Fibroblast of skin of scalp (primary cell): ENCODE measurements around the gene HERC4.
A peak's percentile ranks its signal among the peaks of the same experiment; 100 is the strongest.
"Not testable (repeated sequence)": the region's sequence is repeated elsewhere in the genome, so short reads cannot be mapped to it uniquely, and the experiment has no call there.

Source experiments
- DNase-seq: peaks from one replicate; pipeline ENCODE4 v3.0.0-alpha.2; 2013

Gene HERC4

GRCh38 chr10:67943917-67944316 is 131.2 kb downstream of the HERC4 start:
- no peak for DNase-seq

GRCh38 chr10:67936416-67936815 is 138.7 kb downstream of the HERC4 start:
- peak; percentile 43 for DNase-seq

GRCh38 chr10:67935223-67935622 is 139.9 kb downstream of the HERC4 start:
- DNase-seq = no peak

DNA sequence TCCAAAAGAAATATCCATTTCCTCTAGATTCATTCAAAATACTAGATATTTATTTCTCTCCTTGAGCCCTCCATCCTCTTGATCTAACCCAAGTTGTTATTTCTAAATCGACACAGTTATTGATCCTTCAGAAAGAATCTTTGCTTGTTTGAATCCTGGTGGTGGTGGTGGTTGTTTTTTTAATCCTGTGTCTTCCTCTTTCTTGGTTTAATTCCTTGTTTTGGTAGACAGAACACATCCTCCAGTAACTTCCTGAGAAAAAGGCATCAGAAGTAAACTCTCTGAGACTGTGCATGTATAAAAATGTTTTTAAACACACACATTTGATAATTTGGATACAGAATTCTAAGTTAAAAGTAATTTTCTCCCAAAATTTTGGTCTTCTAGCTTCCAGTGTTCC is 140.7 kb downstream of the HERC4 start:
- DNase-seq = no peak

- no peak for DNase-seq
Measured at GRCh38 chr10:67933199-67933598, 141.9 kb downstream of the HERC4 start.

GRCh38 chr10:67926951-67927350 is 148.1 kb downstream of the HERC4 start:
- peak; percentile 75 for DNase-seq

GRCh38 chr10:67925449-67926005 is 149.6 kb downstream of the HERC4 start:
- peak; percentile 85 for DNase-seq

GRCh38 chr10:67924136-67924535 is 150.9 kb downstream of the HERC4 start:
- DNase-seq = no peak

- DNase-seq = peak; percentile 10
Measured at GRCh38 chr10:67923551-67923950, 151.5 kb downstream of the HERC4 start.

DNA sequence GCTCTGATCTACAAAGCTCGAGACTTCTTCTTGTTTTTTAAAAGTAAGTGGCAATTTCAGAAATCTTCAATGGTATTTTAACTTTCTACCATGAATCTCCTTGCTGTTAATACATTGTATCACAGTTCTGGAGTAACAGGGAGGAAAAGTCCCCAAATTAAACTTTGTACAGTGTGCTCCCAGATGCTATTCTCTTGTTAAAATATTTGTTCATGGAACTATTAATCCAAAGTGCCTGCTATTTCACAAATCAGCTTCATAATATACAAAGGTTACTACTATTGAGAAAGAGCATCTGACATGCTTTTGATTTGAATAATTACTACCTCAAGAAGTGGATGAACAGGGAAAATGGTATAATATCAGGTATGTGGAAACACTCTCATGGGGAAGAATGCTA is 154.0 kb downstream of the HERC4 start:
- no peak for DNase-seq

DNA sequence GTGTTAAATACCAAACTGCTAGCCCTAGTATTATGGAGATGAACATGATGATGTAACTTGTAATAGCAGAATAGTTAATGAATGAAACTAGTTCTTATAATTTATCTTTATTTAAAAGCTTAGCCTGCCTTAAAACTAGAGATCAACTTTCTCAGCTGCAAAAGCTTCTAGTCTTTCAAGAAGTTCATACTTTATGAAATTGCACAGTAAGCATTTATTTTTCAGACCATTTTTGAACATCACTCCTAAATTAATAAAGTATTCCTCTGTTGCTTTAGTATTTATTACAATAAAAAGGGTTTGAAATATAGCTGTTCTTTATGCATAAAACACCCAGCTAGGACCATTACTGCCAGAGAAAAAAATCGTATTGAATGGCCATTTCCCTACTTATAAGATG is 157.4 kb downstream of the HERC4 start:
- DNase-seq = no peak

DNA sequence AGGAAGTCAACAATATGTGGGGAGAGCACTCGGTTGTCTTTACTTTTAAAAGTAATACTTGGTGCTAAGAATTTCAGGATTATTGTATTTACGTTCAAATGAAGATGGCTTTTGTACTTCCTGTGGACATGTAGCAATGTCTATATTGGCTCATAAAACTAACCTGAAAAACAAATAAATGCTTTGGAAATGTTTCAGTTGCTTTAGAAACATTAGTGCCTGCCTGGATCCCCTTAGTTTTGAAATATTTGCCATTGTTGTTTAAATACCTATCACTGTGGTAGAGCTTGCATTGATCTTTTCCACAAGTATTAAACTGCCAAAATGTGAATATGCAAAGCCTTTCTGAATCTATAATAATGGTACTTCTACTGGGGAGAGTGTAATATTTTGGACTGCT is 157.9 kb downstream of the HERC4 start:
- no peak for DNase-seq

DNA sequence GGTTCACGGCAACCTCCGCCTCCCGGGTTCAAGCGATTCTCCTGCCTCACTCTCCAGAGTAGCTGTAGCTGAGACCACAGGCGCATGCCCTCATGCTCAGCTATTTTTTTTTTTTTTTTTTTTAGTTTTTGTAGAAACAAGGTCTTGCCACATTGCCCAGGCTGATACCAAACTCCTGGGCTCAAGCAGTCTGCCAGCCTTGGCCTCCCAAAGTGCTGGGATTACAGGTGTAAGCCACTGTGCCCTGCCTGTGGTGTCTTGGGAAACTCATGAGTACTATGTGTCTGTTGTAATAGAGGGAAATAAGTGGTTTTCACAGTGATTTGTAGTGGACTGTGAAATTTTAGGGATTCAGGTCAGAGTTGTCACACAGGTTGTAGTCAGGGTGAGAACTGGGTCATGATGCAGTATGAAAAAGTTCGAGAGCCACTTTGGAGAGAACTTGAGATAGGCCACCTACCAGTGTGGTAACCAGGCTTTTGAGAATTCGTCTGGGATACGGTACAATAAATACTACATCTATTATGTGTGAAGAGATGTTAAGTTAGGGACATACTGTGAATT is 160.2 kb downstream of the HERC4 start:
- DNase-seq = no peak

DNA sequence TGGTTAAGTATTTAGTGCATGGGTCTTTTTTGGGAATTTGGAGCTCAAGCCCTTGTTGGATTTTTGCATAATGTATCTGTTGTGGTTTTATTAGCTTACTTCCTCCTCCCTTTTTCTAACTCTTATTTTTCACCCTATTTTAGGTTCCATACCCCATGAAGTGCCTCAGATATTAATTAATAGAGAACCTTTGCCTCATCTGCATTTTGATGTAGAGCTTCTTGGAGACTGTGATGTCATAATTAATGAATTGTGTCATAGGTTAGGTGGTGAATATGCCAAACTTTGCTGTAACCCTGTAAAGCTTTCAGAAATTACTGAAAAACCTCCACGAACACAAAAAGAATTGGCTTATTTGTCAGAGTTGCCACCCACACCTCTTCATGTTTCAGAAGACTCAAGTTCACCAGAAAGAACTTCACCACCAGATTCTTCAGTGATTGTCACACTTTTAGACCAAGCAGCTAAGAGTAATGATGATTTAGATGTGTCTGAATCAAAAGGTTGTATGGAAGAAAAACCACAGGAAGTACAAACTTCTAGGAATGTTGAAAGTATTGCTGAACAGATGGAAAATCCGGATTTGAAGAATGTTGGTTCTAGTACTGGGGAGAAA is 162.6 kb downstream of the HERC4 start:
- DNase-seq = peak; percentile 31

DNA sequence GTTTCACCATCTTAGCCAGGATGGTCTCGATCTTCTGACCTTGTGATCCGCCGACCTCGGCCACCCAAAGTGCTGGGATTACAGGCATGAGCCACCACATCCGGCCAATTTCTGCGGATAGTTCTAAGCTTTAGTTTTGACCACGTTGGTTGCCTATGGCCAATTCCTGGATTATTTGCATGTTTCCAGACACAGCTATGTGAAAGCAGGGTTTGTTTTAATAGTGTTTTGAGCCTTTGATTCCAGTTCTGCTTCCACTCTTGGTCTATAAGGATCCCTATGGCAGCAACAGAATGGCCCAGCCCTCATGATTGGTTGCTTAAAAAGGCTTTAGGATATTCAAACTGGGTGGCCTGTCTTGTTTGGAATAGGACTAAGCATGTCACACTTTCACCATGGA is 171.5 kb downstream of the HERC4 start:
- DNase-seq = no peak

- no peak for DNase-seq
Measured at GRCh38 chr10:67893637-67894036, 181.4 kb downstream of the HERC4 start.

DNA sequence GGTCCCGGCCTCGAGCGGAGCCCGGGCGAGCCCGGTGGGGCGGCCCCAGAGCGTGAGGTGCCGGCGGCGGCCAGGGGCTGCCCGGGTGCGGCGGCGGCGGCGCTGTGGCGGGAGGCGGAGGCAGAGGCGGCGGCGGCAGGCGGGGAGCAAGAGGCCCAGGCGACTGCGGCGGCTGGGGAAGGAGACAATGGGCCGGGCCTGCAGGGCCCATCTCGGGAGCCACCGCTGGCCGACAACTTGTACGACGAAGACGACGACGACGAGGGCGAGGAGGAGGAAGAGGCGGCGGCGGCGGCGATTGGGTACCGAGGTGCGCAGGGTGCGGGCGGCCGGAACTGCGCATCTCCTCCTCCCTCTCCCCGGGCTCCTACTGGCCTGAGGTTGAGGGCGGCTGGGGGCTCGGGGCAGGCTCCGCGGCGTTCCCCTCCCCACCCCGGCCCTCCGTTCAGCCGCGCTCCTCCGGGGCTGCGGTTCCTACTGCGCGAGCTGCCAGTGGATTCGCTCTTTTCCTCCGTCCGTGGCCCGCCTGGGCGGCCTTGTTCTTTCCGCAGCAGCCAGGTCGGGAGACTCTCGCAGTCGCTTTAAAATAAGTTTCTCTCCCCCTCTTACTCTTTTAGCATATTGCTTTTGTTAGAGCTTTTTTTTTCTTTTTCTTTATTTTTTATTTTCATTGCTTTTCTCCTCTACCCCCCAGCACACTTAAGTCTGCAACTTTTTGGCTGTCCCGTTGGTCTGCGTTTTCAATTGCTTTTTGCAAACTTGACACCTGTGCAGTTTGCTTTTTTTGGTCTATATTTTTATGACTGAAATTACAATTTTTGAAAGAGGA is 190.0 kb downstream of the HERC4 start:
- peak; percentile 79 for DNase-seq

GRCh38 chr10:67884313-67884841 is 190.7 kb downstream of the HERC4 start, which contains the start of gene SIRT1:
SIRT1 (plus strand) TSS chr10:67884656; CDS start chr10:67884722, 66 bp downstream.
- DNase-seq = peak; percentile 95

DNA sequence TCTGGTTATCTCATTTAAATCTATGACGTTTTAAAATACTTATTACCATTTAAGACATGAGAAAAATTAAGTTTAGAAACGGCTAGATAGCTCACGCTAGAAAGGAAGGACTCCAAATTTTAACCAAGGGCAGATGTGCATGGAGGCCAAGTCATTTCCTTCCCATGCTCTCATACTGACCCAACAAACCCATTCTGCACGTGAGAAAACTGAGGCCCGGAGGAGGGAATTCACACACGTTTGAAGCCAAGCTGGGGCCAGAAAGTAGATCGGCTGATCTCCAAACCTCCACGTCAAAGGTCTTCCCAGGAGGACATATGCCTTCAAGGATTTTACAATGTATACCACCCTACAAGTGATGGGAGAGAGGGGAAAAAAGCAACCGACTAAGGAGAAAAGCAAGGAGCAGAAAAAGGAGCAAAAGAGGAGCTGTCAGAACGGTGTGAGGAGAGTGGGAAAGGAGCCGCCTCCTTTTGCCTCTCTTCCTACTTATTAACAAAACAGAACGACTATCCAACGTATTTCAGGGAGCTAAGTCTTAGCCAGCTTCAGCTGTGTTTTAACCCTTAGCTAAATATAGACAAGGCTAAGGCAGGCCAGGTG is 191.3 kb downstream of the HERC4 start:
- no peak for DNase-seq

GRCh38 chr10:67878133-67878532 is 196.9 kb downstream of the HERC4 start:
- DNase-seq = no peak

- DNase-seq = not testable (repeated sequence)
Measured at GRCh38 chr10:67877421-67877820, 197.7 kb downstream of the HERC4 start.

DNA sequence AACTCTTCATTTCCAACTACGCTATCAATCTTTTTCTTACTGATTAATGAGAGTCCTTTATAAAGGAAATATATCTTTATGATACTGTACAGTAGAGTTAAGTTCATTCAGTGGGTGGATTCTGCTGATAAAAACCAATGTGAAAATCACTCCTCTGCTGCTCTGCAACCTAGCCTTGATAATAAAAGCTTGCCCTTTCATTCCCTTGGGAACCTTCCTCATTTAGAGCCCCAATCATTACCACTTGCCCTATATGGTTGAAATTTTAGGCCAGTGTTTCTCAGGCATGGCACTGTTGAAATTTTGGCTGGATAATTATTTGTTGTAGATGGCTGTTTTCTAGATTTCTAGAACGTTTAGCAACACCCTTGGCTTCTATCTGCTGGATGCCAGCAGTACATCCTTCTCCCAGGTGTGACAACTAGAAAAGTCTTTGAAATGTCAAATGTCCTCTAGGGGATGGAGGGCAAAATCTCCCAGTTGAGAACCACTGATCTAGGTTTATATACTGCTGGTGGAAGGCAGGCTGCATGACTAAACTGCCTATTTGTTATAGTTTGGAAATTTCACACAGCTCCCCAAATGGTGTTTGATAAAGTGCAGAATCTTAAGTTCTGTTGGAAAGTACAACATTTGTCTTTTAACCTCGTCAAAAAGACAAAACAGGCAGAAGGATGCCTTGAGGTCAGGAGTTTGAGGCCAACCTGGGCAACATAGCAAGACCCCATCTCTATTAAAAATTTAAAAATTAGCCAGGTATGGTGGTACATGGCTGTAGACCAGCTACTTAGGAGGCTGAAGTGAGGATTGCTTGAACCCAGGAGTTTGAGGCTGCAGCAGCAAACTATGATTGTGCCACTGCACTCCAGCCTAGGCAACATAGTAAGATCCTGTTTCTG is 199.5 kb downstream of the HERC4 start:
- DNase-seq = no peak
